ENCODE data around the gene TRAF2. TPM values are rescaled to one million over a fixed set of nuclear protein-coding genes. Genes with fewer than 3 reads are reported as not detected.
A peak's percentile ranks its signal among the peaks of the same experiment; 100 is the strongest.

The TRAF2 gene
- total and polyA plus RNA-seq, 10 donors: 13.6 to 49.7 (median 24.3) TPM

DNA sequence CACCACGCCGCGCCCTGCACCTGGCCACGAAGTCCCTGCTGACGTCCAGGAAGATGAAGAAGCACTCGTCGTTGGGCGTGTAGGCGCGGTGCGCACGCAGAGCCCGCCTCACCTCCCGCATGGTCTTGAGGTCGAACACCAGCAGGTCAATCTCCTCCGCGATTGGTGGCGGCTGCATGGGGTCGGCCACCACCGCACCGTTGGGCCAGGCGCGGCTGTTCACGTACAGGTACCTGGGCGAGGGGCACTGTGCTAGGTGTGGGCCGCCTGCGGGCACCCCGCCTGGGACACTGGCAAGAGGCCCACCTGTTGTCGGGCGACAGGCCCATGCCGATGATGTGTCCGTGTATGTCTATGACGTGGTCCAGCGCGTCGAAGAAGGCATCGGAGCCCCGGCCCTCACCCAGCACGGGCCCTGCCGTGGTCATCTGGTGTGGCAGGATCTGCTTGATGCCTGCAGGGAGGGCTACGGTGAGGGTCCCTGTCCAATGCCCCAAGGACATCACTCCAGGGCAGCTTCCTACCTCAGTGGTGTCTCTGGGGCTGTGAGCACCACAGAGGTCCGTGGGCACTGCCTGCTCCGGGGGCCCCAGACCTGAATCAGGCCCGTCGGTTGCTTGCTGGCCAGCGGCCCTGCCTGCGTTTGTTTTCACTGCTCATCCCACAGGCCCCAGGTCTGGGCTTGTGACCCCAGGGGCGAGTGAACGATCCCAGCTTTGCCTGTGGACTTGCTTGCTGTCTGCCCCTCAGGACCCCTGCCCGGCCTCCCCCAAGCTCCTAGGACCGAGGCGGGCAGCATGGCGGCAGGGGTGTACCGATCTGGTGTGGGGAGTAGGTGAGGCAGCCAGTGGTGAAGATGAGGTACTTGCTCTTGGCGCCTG lies 55.2 kb downstream of the TRAF2 start:
- Histone ChIP-seq H3K4me1 (peaks cover 21 to 92% (median 64%) of the 10 kb centered on the region in 6 donors), H3K4me3 (no peak overlapping the region), H3K27ac (peak overlapping the region in 2 of 8 donors; percentile 72 to 97), H3K27me3 (replicated peaks in 1 of 7) (no peaks in the 10 kb centered on the region), H3K36me3 (peaks cover 7 to 56% (median 39%) of the 10 kb centered on the region in 6 donors), H3K9me3 (no peaks in the 10 kb centered on the region)
- TF ChIP-seq, protein P1, sequence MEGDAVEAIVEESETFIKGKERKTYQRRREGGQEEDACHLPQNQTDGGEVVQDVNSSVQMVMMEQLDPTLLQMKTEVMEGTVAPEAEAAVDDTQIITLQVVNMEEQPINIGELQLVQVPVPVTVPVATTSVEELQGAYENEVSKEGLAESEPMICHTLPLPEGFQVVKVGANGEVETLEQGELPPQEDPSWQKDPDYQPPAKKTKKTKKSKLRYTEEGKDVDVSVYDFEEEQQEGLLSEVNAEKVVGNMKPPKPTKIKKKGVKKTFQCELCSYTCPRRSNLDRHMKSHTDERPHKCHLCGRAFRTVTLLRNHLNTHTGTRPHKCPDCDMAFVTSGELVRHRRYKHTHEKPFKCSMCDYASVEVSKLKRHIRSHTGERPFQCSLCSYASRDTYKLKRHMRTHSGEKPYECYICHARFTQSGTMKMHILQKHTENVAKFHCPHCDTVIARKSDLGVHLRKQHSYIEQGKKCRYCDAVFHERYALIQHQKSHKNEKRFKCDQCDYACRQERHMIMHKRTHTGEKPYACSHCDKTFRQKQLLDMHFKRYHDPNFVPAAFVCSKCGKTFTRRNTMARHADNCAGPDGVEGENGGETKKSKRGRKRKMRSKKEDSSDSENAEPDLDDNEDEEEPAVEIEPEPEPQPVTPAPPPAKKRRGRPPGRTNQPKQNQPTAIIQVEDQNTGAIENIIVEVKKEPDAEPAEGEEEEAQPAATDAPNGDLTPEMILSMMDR (IDR thresholded peaks at IDR 0.05 in 8 of 11, conservative IDR thresholded peaks at IDR 0.05 in 3 of 11): no peak
- TF ChIP-seq POLR2A (IDR thresholded peaks at IDR 0.05) (no peak), POLR2AphosphoS5 (IDR thresholded peaks at IDR 0.05) (peak in 2 of 3 donors; percentile 29 to 57)
- peak; percentile 80 for DNase-seq
- WGBS, 5 donors: 91 to 96% (median 95%) methylated on average over 18 to 55 of the region's 55 CpGs
- intact Hi-C loops (cut with DNase I; ENCODE audit: low total_unique reads): loop anchor here (10.0 kb wide), 3 partner anchors 57 to 97 kb away; partner anchors contain the start of genes AJM1, FUT7, PHPT1 and TRAF2

DNA sequence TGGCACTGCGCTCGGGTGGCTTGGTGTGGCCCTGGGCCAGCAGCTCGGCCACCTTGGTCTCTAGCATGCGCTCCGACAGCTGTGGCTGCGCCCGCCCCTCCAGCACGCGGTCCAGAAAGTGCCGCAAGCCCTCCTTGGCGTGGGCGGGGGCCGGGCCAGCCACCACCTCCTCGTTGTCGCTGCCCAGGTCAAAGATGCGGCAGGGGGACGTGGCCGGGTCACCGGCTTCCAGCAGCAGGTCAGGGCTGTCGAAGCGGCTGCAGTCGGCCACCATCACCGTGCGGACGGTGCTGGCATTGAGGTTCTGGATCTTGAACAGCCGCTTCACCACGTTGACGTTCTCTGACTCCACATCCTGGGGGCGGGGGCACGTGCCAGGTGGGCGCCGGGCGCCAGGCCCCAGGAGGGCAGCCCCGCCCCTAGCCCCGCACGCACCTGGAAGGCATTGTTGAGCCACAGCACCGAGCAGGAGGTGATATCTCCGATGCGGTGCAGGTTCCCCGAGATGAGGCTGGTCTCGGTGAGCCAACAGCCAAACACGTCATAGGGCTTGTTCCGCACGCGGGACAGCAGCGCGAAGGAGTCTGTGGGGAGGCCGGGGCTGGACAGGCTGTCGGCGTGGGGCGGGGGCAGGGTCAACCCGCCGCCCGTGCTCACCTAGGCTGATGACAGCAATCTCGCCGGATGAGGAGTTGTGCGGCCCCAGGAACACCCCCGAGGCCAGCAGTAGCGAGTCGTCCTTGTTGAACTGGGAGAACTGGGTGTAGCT lies 56.0 kb downstream of the TRAF2 start:
- TF ChIP-seq, protein P1 (IDR thresholded peaks at IDR 0.05 in 8 of 11, conservative IDR thresholded peaks at IDR 0.05 in 3 of 11): no peak
- TF ChIP-seq POLR2AphosphoS5 (IDR thresholded peaks at IDR 0.05): peak in 2 of 3 donors; percentile 18 to 26
- Histone ChIP-seq H3K9me3 (no peaks in the 10 kb centered on the region), H3K4me3 (peak overlapping the region in 3 of 8 donors; percentile 77 to 93 (median 89)), H3K4me1 (peaks cover 21 to 93% (median 68%) of the 10 kb centered on the region in 6 donors), H3K27ac (peak overlapping the region in 2 of 8 donors; percentile 13 to 97), H3K36me3 (peaks cover 7 to 53% (median 39%) of the 10 kb centered on the region in 6 donors), H3K27me3 (replicated peaks in 1 of 7) (no peaks in the 10 kb centered on the region)
- intact Hi-C loops (cut with DNase I; ENCODE audit: low total_unique reads): loop anchor here (10.0 kb wide), 3 partner anchors 57 to 97 kb away; partner anchors contain the start of genes AJM1, FUT7, PHPT1 and TRAF2
- peak; percentile 78 for DNase-seq
- WGBS, 5 donors: 89 to 93% (median 91%) methylated on average over 22 to 60 of the region's 60 CpGs

DNA sequence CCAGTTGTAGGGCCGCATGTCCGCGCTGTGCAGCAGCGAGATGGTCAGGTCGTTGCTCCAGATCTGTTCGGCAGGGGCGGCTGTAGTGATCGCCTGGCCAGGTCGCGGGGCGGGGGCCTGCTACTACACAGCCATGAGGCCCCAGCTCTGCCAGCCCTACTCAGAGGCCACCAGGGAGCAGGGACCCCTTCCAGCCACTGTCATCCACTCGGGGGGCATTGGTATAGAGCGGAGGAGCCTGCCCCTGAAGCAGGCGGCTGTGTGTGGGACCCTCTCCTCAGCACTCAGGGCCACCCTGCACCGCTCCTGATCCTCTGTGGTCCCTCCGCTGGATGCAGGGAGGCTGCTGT lies 56.5 kb downstream of the TRAF2 start:
- peak overlapping the region in 4 of 8 donors; percentile 94 to 97 (median 96) for H3K27ac ChIP-seq
- no peaks in the 10 kb centered on the region for H3K9me3 ChIP-seq
- TF ChIP-seq POLR2AphosphoS5 (IDR thresholded peaks at IDR 0.05) (peak in 1 of 3 donors; percentile 1), POLR2A (IDR thresholded peaks at IDR 0.05) (no peak)
- H3K4me3 ChIP-seq: peak overlapping the region in 6 of 8 donors; percentile 77 to 93 (median 88)
- H3K4me1 ChIP-seq: peaks cover 24 to 93% (median 71%) of the 10 kb centered on the region in 6 donors
- 90 to 100% (median 94%) methylated on average over 12 to 16 of the region's 16 CpGs for WGBS, 5 donors
- H3K27me3 ChIP-seq (replicated peaks in 1 of 7): no peaks in the 10 kb centered on the region
- peaks cover 7 to 48% (median 39%) of the 10 kb centered on the region in 6 donors for H3K36me3 ChIP-seq
- intact Hi-C loops (cut with DNase I; ENCODE audit: low total_unique reads): loop anchor here (10.0 kb wide), 3 partner anchors 58 to 98 kb away; partner anchors contain the start of genes AJM1, FUT7, PHPT1 and TRAF2
- no peak for DNase-seq

All from spleen (tissue), 11 donors.